HEK293 (cell line): ENCODE data around the gene SLC25A26.

Experiments
- KLF9 ChIP-seq: fragments of 450-650 bp; formaldehyde crosslinking; IDR thresholded peaks from 2 replicates; pipeline ENCODE4 v1.5.1; 2016; ENCODE audit warnings: missing biosample characterization, missing genetic modification characterization, low read depth
- OSR2 ChIP-seq: fragments of 450-650 bp; formaldehyde crosslinking; IDR thresholded peaks from 2 replicates; pipeline ENCODE4 v1.5.1; 2016; ENCODE audit warnings: missing biosample characterization, missing genetic modification characterization
- ZNF121 ChIP-seq: fragments of 450-650 bp; formaldehyde crosslinking; IDR thresholded peaks from 2 replicates; pipeline ENCODE4 v1.5.1; 2016; ENCODE audit warnings: missing biosample characterization, missing genetic modification characterization
- ZNF302 ChIP-seq: fragments of 450-650 bp; formaldehyde crosslinking; IDR thresholded peaks from 2 replicates; pipeline ENCODE4 v1.5.1; 2016; ENCODE audit warnings: missing biosample characterization, missing genetic modification characterization, low read depth
- ZNF707 ChIP-seq: fragments of 450-650 bp; formaldehyde crosslinking; IDR thresholded peaks from 2 replicates; pipeline ENCODE4 v1.5.1; 2016; ENCODE audit warnings: missing biosample characterization, missing genetic modification characterization
- TF ChIP-seq, protein P1 (sequence below): fragments of 450-650 bp; formaldehyde crosslinking; IDR thresholded peaks from 2 replicates; pipeline ENCODE4 v1.5.1; 2016; ENCODE audit warnings: missing biosample characterization, missing genetic modification characterization

DNA sequence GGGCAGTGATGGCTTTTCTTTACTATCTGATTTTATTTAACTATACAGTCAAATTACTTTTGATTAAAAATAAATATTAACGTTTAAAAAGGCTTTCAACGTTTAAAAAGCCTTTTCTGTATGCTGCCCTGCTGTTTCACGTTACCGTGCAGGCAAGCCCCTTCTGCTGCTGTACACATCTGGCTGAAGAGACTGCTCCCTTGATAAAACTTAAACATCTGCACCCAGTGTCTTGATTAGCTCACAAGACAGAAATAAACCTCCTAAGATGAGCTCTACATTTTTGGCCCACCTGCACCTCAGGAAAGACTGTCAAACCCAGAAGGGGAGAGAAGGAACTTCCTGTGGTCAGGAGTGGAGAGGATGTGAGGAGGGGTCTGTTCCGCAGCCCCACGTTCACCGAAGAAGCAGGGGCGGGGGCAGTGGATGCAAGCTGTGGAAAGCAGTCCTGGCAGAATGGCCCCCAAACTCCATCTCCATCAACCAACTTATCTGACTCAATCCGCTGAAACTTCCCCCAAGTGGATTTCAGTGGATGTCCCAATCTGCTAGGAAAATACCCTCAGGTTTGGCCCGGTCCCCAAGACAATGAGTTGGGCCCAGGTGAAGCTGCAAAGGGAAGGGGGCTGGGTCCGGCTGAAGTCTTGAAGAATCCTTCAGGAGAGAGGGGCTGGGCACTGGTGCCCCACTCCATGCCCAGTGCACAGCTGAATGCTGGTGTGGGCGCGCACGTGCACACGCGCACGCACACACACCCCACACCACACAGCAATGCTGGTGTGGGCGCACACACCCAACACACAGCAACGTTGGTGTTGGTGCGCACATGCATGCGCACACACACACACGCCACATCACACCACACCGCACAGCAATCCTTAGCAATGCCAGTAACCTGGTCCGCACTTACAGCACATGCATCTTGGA lies 191.4 kb downstream of the SLC25A26 start:
- TF ChIP-seq ZNF121 (tag by site-specific recombination) (no peak), OSR2 (no peak), KLF9 (tag by site-specific recombination) (no peak), ZNF302 (no peak), ZNF707 (tag by site-specific recombination) (no peak)
- TF ChIP-seq, protein P1, sequence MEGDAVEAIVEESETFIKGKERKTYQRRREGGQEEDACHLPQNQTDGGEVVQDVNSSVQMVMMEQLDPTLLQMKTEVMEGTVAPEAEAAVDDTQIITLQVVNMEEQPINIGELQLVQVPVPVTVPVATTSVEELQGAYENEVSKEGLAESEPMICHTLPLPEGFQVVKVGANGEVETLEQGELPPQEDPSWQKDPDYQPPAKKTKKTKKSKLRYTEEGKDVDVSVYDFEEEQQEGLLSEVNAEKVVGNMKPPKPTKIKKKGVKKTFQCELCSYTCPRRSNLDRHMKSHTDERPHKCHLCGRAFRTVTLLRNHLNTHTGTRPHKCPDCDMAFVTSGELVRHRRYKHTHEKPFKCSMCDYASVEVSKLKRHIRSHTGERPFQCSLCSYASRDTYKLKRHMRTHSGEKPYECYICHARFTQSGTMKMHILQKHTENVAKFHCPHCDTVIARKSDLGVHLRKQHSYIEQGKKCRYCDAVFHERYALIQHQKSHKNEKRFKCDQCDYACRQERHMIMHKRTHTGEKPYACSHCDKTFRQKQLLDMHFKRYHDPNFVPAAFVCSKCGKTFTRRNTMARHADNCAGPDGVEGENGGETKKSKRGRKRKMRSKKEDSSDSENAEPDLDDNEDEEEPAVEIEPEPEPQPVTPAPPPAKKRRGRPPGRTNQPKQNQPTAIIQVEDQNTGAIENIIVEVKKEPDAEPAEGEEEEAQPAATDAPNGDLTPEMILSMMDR (tag by site-specific recombination), result no peak
